Epithelial cell of proximal tubule (primary cell): ENCODE results near the gene UBE2G1. TPM values are rescaled to one million over a fixed set of nuclear protein-coding genes. Genes with fewer than 3 reads are reported as not detected.
"Not testable (repeated sequence)": the region's sequence is repeated elsewhere in the genome, so short reads cannot be mapped to it uniquely, and the experiment has no call there.

Source experiments
- DNase-seq: peaks from one replicate; pipeline ENCODE4 v3.0.0-alpha.2; 2011; ENCODE audit warnings: low read depth
- H3K4me3 ChIP-seq: 2 replicates; pipeline ENCODE4 v1.5.1; 2011; ENCODE audit warnings: low read depth, mild to moderate bottlenecking, low read length
- total RNA-seq: library from RNA; depleted of rRNA; stranded (reverse); fragments of >200 nt; gene quantifications from 2 replicates; pipeline ENCODE4 v1.2.3, GENCODE V29; 2015
- TF ChIP-seq, protein P1 (sequence below): conservative IDR thresholded peaks from 2 replicates; pipeline ENCODE4 v1.5.1; 2012; ENCODE audit warnings: low read depth, mild to moderate bottlenecking, low read length

Gene UBE2G1
- total RNA-seq, 1 donor from 2014 or later = 65.4 TPM

DNA sequence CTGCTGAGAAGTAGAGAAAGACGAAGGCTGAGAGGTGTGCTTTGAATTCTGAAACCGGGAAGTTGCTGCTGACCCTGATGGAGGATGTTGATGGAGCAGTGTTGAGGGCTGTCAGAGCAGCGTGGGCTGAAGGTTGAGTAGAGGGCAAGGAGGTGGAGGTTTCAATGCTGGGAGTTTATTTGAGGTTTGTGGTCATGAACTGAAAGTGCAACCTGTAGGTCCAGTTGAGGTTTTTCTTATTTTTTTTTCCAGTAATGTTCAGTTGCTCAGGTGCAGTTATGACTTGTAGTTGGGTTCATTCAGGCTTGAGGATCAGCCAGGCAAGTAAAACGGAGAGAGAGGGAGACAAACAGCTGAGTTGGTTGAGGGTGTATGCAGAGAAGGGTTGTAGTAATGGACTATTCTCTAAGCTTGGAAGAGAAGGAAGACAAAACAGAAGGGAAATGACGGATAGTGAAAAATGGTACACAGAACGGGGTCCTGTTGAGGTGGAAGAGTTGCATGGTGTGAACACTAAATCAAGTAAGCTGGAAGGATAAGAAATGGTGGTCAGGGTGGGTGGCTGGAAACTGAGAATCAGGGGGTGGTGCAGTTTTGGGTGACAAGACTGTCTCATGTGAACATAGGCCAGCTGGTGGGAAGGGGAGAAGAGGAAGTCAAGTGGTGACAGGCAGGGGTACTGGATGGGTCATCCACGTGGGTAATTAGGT lies 8.7 kb upstream of the UBE2G1 start:
- TF ChIP-seq, protein P1, sequence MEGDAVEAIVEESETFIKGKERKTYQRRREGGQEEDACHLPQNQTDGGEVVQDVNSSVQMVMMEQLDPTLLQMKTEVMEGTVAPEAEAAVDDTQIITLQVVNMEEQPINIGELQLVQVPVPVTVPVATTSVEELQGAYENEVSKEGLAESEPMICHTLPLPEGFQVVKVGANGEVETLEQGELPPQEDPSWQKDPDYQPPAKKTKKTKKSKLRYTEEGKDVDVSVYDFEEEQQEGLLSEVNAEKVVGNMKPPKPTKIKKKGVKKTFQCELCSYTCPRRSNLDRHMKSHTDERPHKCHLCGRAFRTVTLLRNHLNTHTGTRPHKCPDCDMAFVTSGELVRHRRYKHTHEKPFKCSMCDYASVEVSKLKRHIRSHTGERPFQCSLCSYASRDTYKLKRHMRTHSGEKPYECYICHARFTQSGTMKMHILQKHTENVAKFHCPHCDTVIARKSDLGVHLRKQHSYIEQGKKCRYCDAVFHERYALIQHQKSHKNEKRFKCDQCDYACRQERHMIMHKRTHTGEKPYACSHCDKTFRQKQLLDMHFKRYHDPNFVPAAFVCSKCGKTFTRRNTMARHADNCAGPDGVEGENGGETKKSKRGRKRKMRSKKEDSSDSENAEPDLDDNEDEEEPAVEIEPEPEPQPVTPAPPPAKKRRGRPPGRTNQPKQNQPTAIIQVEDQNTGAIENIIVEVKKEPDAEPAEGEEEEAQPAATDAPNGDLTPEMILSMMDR = no peak
- no peak overlapping the region for H3K4me3 ChIP-seq
- no peak for DNase-seq

DNA sequence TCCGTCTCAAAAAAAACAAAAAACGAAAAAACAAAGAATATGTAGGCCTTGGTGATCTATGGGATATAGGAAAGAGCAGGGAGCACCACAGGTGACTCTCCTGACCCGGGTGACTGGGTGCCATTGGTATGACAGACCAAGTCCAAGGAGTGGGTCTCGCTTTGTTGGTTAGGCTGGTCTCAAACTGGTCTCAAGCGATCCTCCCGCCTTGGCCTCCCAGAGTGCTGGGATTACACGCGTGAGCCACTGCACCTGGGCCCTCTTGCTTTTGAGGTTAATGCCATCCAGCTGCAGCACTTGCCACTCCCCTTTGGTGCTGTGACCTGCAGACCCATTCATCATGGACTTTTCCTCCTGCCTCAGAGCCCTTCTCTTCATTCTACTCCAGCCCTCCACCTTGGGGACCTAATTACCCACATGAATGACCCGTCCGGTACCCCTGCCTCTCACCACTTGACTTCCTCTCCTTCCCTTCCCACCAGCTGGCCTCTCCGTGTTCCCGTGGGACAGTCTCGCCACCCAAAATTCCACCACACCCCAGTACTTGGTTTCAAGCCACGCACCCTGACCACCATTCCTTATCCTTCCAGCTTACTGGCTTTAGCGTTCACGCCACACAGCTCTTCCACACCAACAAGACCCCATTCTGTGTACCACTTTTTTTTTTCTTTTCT lies 3.2 kb upstream of the UBE2G1 start:
- no peak overlapping the region for H3K4me3 ChIP-seq
- TF ChIP-seq, protein P1 = no peak
- DNase-seq = no peak

DNA sequence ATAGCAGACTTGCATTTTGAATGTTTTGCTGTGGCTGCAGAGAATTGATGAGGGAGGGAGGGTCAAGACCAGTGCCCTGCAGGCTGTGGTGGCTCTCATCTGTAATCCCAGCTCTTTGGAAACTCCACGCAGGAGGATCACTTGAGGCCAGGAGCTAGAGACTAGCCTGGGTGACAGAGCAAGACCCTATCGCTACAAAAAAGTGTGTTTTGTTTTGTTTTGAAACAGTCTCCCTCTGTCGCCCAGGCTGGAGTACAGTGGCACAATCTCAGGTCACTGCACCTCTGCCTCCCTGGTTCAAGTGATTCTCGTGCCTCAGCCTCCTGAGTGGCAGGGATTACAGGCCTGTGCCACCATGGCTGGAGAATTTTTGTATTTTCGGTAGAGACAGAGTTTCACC lies 1.9 kb upstream of the UBE2G1 start:
- TF ChIP-seq, protein P1 = no peak
- H3K4me3 ChIP-seq = no peak overlapping the region
- no peak for DNase-seq

DNA sequence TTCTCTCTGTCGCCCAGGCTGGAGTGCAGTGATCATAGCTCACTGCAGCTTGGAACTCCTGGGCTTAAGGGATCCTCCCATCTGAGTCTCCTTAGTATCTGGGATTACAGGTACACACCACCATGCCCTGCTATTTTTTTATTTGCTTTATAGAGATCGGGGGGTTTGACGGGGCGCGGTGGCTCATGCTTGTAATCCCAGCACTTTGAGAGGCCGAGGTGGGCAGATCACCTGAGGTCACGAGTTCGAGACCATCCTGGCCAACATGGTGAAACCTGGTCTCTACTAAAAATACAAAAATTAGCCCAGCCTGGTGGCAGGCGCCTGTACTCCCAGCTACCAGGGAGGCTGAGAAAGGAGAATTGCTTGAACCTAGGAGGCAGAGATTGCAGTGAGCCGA lies 702 bp upstream of the UBE2G1 start:
- H3K4me3 ChIP-seq = peak overlapping the region; percentile 95
- not testable (repeated sequence) for DNase-seq

DNA sequence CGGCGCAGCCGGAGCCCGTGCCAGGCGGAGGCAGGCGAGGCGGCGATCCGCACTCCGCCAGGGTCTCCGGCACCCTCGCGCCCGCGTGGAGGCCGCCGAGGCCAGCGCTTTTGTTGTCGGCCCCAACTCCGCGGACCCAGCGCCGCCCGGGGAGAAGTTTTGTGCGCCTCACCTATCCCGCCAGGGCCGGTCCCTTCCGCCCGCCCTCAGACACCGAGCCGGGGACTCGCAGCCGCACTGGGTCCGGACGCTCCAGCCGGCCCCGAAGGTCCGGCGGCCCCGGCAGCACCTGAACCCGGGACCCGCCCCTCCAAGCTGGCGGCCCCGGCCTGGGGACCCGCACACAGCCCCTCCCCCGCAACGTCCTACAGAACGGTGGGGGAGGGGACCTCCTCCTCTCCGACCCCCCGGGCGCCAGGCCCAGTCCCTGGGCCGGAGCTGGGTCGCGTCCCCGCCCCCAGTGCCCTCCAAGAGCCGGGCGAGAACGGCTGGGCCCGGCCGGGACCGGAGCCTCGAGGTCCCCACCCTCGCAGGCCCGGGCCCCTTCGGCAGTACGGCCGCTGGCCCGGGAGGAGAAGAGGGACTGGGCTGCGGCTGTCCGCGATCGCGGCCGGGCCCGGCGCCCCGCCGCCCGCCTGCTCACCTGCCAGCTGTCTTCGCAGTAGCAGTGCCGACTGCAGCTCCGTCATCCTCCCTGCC lies 698 bp downstream of the UBE2G1 start:
- DNase-seq = no peak
- peak overlapping the region; percentile 95 for H3K4me3 ChIP-seq
- TF ChIP-seq, protein P1 = no peak

DNA sequence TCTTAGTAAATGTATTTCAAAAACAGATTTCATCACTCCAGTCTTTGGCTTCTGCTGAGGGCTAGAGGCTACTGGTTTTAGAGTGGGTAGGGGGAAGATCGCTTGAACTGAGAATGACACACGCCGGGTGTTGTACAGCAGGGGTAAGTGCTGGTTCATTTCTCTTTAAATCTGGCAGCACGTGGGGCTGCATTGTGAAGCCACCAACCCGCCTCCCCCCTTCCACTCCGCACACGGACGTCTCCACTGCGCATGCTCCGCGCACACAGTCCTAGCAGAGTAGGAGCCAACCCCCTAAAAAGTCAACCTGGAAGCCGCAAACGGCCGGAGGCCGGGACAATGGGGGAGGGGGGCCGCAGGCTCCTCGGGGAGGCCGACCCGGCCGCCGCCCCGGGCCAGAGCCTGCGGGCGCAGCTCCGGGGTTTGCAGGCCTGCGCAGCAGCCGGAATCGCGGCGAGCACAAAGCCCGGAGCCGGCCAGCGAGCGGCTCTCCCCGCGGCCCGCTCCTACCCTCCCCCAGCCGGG lies 1.3 kb downstream of the UBE2G1 start:
- TF ChIP-seq, protein P1 = no peak
- peak; percentile 57 for DNase-seq
- H3K4me3 ChIP-seq = peak overlapping the region; percentile 95

DNA sequence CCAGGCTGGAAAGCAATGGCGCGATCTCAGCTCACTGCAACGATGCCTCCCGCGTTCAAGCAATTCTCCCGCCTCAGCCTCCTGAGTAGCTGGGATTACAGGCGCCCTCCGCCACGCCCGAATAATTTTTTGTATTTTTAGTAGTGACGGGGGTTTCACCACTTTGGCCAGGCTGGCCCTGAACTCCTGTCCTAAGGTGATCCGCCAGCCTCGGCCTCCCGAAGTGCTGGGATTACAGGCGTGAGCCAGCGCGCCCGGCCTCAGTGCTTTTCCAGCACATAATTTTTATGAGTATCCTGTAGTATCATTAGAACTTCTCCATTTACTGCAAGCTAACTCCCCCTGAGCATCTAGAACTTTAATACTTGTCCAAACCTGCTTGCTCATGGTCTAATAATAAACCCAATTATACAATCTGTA lies 1.8 kb downstream of the UBE2G1 start:
- peak overlapping the region; percentile 95 for H3K4me3 ChIP-seq

More for the DNA sequence above, 1.8 kb downstream of the UBE2G1 start:
- DNase-seq = no peak
- TF ChIP-seq, protein P1 = no peak
